HEK293T (cell line): ENCODE data around the gene C1R.
"Not testable (repeated sequence)": the region's sequence is repeated elsewhere in the genome, so short reads cannot be mapped to it uniquely, and the experiment has no call there.

Experiments
- CTCF ChIA-PET: fragments of 350-600 bp; formaldehyde crosslinking; extraction: SDS; loops from one replicate; lab custom pipeline; 2021; ENCODE audit warnings: antibody characterized with exemption, inconsistent platforms; lab: Yijun Ruan, JAX
- POLR2A ChIA-PET: fragments of 350-600 bp; formaldehyde crosslinking; extraction: SDS; loops from one replicate; lab custom pipeline; 2020; ENCODE audit warnings: antibody characterized with exemption, inconsistent platforms; lab: Yijun Ruan, JAX
- DNase-seq: peaks from one replicate; pipeline ENCODE4 v3.0.0; 2012; ENCODE audit warnings: mixed read lengths; ENCODE audit errors: extremely low spot score
- BHLHE40 ChIP-seq: fragments of 450-650 bp; IDR thresholded peaks from 2 replicates; pipeline ENCODE4 v1.6.1; 2016; ENCODE audit warnings: mild to moderate bottlenecking, moderate library complexity, borderline replicate concordance
- CTBP1 ChIP-seq: fragments of 450-650 bp; IDR thresholded peaks from 2 replicates; pipeline ENCODE4 v1.6.1; 2016; ENCODE audit warnings: borderline replicate concordance
- ELF4 ChIP-seq: fragments of 450-650 bp; IDR thresholded peaks from 2 replicates; pipeline ENCODE4 v1.6.1; 2017; ENCODE audit warnings: antibody characterized with exemption
- FOXA1 ChIP-seq: fragments of 450-650 bp; IDR thresholded peaks from 2 replicates; pipeline ENCODE4 v1.6.1; 2016; ENCODE audit warnings: mild to moderate bottlenecking
- FOXK2 ChIP-seq: fragments of 450-650 bp; IDR thresholded peaks from 2 replicates; pipeline ENCODE4 v1.6.1; 2016; ENCODE audit warnings: mild to moderate bottlenecking
- FOXM1 ChIP-seq: fragments of 450-650 bp; IDR thresholded peaks from 2 replicates; pipeline ENCODE4 v1.6.1; 2017; ENCODE audit warnings: mild to moderate bottlenecking, borderline replicate concordance
- HDGF ChIP-seq: fragments of 450-650 bp; IDR thresholded peaks from 2 replicates; pipeline ENCODE4 v1.6.1; 2017; ENCODE audit warnings: antibody characterized with exemption, borderline replicate concordance
- L3MBTL2 ChIP-seq: fragments of 450-650 bp; conservative IDR thresholded peaks from 2 replicates; pipeline ENCODE4 v1.6.1; 2016; ENCODE audit warnings: mild to moderate bottlenecking
- LEF1 ChIP-seq: fragments of 450-650 bp; IDR thresholded peaks from 2 replicates; pipeline ENCODE4 v1.6.1; 2017; ENCODE audit warnings: mild to moderate bottlenecking, borderline replicate concordance
- NFRKB ChIP-seq: fragments of 450-650 bp; IDR thresholded peaks from 2 replicates; pipeline ENCODE4 v1.6.1; 2016; ENCODE audit warnings: mild to moderate bottlenecking, moderate library complexity
- PKNOX1 ChIP-seq: fragments of 450-650 bp; IDR thresholded peaks from 2 replicates; pipeline ENCODE4 v1.6.1; 2016
- SP1 ChIP-seq: fragments of 450-650 bp; IDR thresholded peaks from 2 replicates; pipeline ENCODE4 v1.6.1; 2017
- SUZ12 ChIP-seq: fragments of 450-650 bp; IDR thresholded peaks from 2 replicates; pipeline ENCODE4 v1.6.1; 2016; ENCODE audit warnings: mild to moderate bottlenecking
- TARDBP ChIP-seq: fragments of 450-650 bp; IDR thresholded peaks from 2 replicates; pipeline ENCODE4 v1.6.1; 2016
- ZNF384 ChIP-seq: fragments of 450-650 bp; IDR thresholded peaks from 2 replicates; pipeline ENCODE4 v1.6.1; 2016

C1R gene

DNA sequence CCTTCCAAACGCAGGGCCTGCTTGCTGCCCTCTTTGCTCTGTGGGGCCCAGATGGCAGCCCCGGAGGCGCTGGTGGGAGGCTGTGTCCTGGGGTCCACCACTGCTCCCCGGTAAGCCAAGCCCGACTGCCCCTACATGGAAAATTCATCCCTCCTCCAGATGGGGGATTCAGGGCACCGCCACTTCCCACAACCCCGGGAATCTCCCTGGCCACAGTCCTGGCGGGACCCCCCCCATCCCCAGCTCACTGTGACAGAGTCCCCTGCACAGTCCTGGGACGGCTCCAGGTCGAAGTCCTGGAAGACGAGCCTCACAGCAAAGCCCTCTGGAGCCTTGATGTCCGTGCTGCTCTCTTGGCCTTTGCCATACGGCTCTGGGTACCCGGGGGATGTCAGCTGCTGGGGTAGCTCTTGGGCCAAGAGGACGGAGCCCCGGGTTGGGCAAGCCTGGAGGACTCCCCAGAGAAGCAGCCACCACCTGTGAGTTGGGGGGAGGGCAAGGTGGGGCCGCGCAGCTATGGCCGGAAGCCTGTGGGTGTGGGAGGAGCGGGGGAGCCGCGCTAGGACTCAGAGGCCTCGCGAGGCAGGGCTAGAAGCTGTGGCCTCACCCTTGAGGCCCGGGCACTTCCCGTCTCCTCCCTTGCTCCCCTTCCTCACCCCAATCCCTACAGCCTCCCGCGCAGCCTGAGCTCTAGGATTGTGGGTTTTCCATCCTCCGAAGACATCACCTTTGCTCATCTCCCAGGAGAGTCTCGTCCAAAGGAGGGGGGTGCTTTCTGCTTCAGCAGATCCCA, 16.0 kb upstream of the C1R start:
- POLR2A ChIA-PET = interaction anchor here (0.6 to 3.1 kb wide), 6 partner anchors 8 to 257 kb away, joined by 3 to 27 read pairs (median 4); partner anchors contain the start of genes C12orf57, RNU7-1, TPI1 and USP5
- TF ChIP-seq ELF4 (no peak), CTBP1 (no peak), HDGF (no peak)
- no peak for DNase-seq
- CTCF ChIA-PET = interaction anchor here (0.5 to 1.0 kb wide), 6 partner anchors 17 to 734 kb away, joined by 3 to 5 read pairs (median 3); no protein-coding TSS in a partner anchor

DNA sequence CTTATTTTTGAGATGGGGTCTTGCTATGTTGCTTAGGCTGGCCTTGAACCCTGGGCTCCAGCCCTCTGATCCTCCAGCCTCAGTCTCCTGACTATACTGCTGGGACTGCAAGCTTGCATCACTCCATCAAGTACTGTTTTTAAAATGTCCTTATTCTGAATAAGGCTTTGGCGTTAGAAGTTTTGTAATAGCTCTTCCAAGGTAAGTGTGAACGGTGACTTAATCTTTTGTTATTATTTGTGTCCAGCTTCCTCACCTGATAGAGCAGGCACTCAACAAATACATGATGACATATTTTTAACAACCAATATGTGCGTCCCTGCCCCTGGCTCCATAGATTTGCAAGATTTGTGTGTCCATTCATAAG, 15.4 kb upstream of the C1R start:
- ChIA-PET POLR2A (interaction anchor here (1.3 to 3.1 kb wide), 4 partner anchors 8 to 256 kb away, joined by 4 to 27 read pairs (median 5); partner anchors contain the start of genes C12orf57, RNU7-1 and USP5), CTCF (interaction anchor here (0.5 to 0.7 kb wide), 3 partner anchors 141 to 735 kb away, joined by 3 to 5 read pairs (median 3); no protein-coding TSS in a partner anchor)
- DNase-seq = no peak

DNA sequence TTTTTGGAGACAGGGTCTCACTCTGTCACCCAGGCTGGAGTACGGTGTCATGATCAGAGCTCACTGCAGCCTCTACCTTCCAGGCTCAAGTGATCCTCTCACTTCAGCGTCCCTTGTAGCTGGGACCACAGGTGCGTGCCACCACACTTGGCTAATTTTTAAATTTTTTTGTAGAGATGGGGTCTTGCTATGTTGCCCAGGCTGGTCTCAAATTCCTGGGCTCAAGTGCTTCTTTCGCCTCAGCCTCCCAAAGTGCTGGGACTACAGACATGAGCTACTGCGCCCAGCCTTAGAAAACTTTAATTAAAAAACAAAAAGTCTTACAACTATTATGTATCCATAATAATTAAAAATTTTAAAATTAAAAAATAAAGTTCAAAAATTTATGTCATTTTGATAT, 14.9 kb upstream of the C1R start:
- ChIA-PET CTCF (interaction anchor here (0.6 kb wide), 1 partner anchor 141 kb away, joined by 3 read pairs; no protein-coding TSS in a partner anchor), POLR2A (interaction anchor here (1.6 to 3.1 kb wide), 3 partner anchors 143 to 255 kb away, joined by 4 to 27 read pairs (median 6); partner anchors contain the start of genes C12orf57, RNU7-1 and USP5)
- DNase-seq = not testable (repeated sequence)

More for the DNA sequence above, 15.4 kb upstream of the C1R start:
- TF ChIP-seq ZNF384 = no peak

GRCh38 chr12:7106082-7106481, 13.8 kb upstream of the C1R start:
- DNase-seq = no peak
- TF ChIP-seq TARDBP = no peak
- no peak for TF ChIP-seq NFRKB
- no peak for TF ChIP-seq FOXM1
- POLR2A ChIA-PET = no interaction called here
- CTCF ChIA-PET = interaction anchor here (0.5 kb wide), 1 partner anchor 29 kb away, joined by 6 read pairs; no protein-coding TSS in a partner anchor

GRCh38 chr12:7103837-7104584, 11.8 kb upstream of the C1R start:
- POLR2A ChIA-PET = interaction anchor here (0.8 to 1.4 kb wide), 2 partner anchors 9 to 160 kb away, joined by 3 read pairs; partner anchors contain the start of genes C12orf57 and RNU7-1
- TF ChIP-seq L3MBTL2 (no peak), PKNOX1 (no peak), SUZ12 (no peak), FOXK2 (no peak), LEF1 (no peak), SP1 (no peak), TARDBP (no peak), FOXA1 (no peak)
- CTCF ChIA-PET = interaction anchor here (0.6 kb wide), 1 partner anchor 1579 kb away, joined by 3 read pairs; no protein-coding TSS in a partner anchor
- DNase-seq = no peak

- POLR2A ChIA-PET = interaction anchor here (0.7 to 2.0 kb wide), 2 partner anchors 158 to 159 kb away, joined by 3 to 6 read pairs; partner anchors contain the start of genes C12orf57 and RNU7-1
- CTCF ChIA-PET = interaction anchor here (0.7 kb wide), 1 partner anchor 10 kb away, joined by 3 read pairs; no protein-coding TSS in a partner anchor
- TF ChIP-seq FOXA1 (no peak), PKNOX1 (no peak), FOXK2 (no peak), FOXM1 (no peak), LEF1 (no peak), BHLHE40 (no peak), TARDBP (no peak), CTBP1 (no peak)
- DNase-seq = no peak
These were observed 10.3 kb upstream of the C1R start for GRCh38 chr12:7102582-7102981.

DNA sequence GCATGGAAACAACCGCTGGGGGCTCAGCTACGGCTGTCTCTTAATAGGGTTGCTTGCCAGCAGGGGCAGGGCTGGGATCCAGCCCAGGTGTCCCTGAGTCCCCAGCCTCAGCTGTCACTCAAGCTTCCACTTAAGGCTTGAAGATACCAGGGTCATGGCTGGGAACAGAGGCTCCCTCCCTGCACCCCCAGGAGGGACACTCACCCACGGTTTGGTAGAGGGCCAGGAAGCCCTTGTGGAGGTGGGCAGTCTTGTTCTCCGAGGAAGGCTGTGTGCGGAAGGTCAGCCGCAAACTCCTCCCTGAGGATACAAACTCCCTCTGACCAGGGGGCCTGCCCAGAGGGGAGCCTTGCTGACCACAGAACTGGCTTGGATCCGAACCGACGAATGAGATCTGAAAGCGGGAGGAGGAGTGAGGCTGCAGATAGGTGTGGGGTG, 9.5 kb upstream of the C1R start:
- no peak for DNase-seq
- ChIA-PET POLR2A (interaction anchor here (2.0 kb wide), 1 partner anchor 158 kb away, joined by 6 read pairs; the partner anchor contains the start of genes C12orf57 and RNU7-1), CTCF (no interaction called here)
- TF ChIP-seq FOXK2 (no peak), SP1 (no peak), PKNOX1 (peak; percentile 19; the same call in 1 of the 2 replicates)
